SK-N-SH (cell line): ENCODE results near the gene ZFAND6. TPM values are rescaled to one million over a fixed set of nuclear protein-coding genes. Genes with fewer than 3 reads are reported as not detected.

Experiments
- CTCF ChIA-PET: fragments of 300-600, 350-600 bp; formaldehyde crosslinking; extraction: SDS; loops from one replicate; lab custom pipeline; 2021; lab: Yijun Ruan, JAX
- POLR2A ChIA-PET: fragments of 350-600 bp; sonication (Branson Sonifier 250); formaldehyde crosslinking; extraction: SDS; loops from one replicate; lab custom pipeline; 2020; ENCODE audit warnings: antibody characterized with exemption, inconsistent platforms; lab: Yijun Ruan, JAX
- DNase-seq: peaks from one replicate; pipeline ENCODE4 v3.0.0; 2012
- H2AFZ ChIP-seq: fragments of 200-600 bp; sonication (generic); 2 replicates; pipeline ENCODE4 v1.8.1; 2016; ENCODE audit warnings: antibody characterized with exemption, mild to moderate bottlenecking, low read depth
- H3F3A ChIP-seq: fragments of 200-600 bp; sonication (generic); replicated peaks from 2 replicates; pipeline ENCODE3; 2016; ENCODE audit warnings: antibody characterized with exemption, mild to moderate bottlenecking; ENCODE audit not compliant: insufficient read depth
- H3K27ac ChIP-seq, 2 experiments: fragments of 200-500 bp in 1 of 2; fragments of 200-600 bp in 1 of 2; sonication (Bioruptor generic) in 1 of 2; sonication (generic), shearing (Covaris generic) in 1 of 2; 2 replicates each; pipeline versions ENCODE4 v1.5.1 to v1.6.1; 2014 to 2016; ENCODE audit warnings: low read depth in 2 of 2, inconsistent platforms in 1 of 2, low read length in 1 of 2, mild to moderate bottlenecking in 1 of 2, mixed read lengths in 1 of 2
- H3K27me3 ChIP-seq: fragments of 200-600 bp; sonication (generic), shearing (Covaris generic); 2 replicates; pipeline ENCODE4 v1.6.1; 2016; ENCODE audit warnings: mixed run types; ENCODE audit not compliant: insufficient read depth
- H3K36me3 ChIP-seq, 2 experiments: fragments of 200-500 bp in 1 of 2; fragments of 200-600 bp in 1 of 2; sonication (Bioruptor generic) in 1 of 2; sonication (generic) in 1 of 2; replicated peaks in 1 of 2; 2 replicates each; pipeline versions ENCODE3 to v1.5.1; 2014 to 2016; ENCODE audit warnings: low read length in 1 of 2, mild to moderate bottlenecking in 1 of 2; ENCODE audit not compliant: insufficient read depth in 2 of 2, control insufficient read depth in 1 of 2
- H3K4me1 ChIP-seq, 2 experiments: fragments of 200-500 bp in 1 of 2; fragments of 200-600 bp in 1 of 2; sonication (Bioruptor generic) in 1 of 2; sonication (generic), shearing (Covaris generic) in 1 of 2; 2 replicates each; pipeline versions ENCODE4 v1.5.1 to v1.6.1; 2014 to 2016; ENCODE audit warnings: low read depth in 1 of 2, low read length in 1 of 2, mixed run types in 1 of 2; ENCODE audit not compliant: insufficient read depth in 2 of 2, control insufficient read depth in 1 of 2
- H3K4me2 ChIP-seq: fragments of 200-600 bp; sonication (generic), shearing (Covaris generic); 2 replicates; pipeline ENCODE4 v1.6.1; 2017; ENCODE audit warnings: mixed run types
- H3K4me3 ChIP-seq, 2 experiments: fragments of 200-500 bp in 1 of 2; fragments of 200-600 bp in 1 of 2; sonication (Bioruptor generic) in 1 of 2; sonication (generic), shearing (Covaris generic) in 1 of 2; 2 replicates each; pipeline versions ENCODE4 v1.5.1 to v1.8.1; 2014 to 2016; ENCODE audit warnings: low read depth in 2 of 2, inconsistent platforms in 1 of 2, low read length in 1 of 2, mild to moderate bottlenecking in 1 of 2, mixed read lengths in 1 of 2, moderate library complexity in 1 of 2
- H3K79me2 ChIP-seq: fragments of 200-600 bp; sonication (generic); 2 replicates; pipeline ENCODE4 v1.8.1; 2017; ENCODE audit warnings: mild to moderate bottlenecking; ENCODE audit not compliant: insufficient read depth
- H3K9ac ChIP-seq: fragments of 200-600 bp; sonication (generic); 2 replicates; pipeline ENCODE4 v1.6.1; 2017; ENCODE audit warnings: mixed run types
- H3K9me2 ChIP-seq: fragments of 200-600 bp; sonication (generic); 2 replicates; pipeline ENCODE4 v1.6.1; 2017; ENCODE audit warnings: mixed run types
- H3K9me3 ChIP-seq: fragments of 200-600 bp; sonication (generic); 2 replicates; pipeline ENCODE4 v1.6.1; 2017; ENCODE audit warnings: mixed run types, mild to moderate bottlenecking, moderate library complexity
- H4K20me1 ChIP-seq: fragments of 200-600 bp; sonication (generic); 2 replicates; pipeline ENCODE4 v1.6.1; 2017; ENCODE audit warnings: mild to moderate bottlenecking, mixed run types; ENCODE audit not compliant: insufficient read depth
- CHD2 ChIP-seq: fragments of 150-350 bp; IDR thresholded peaks from 2 replicates; pipeline ENCODE4 v1.6.1; 2018; ENCODE audit warnings: low read length; ENCODE audit not compliant: partially characterized antibody
- ELF1 ChIP-seq: IDR thresholded peaks from 2 replicates; pipeline ENCODE4 v1.4.0; 2012
- FOXJ3 ChIP-seq: sonication (generic); formaldehyde crosslinking; IDR thresholded peaks from 2 replicates; pipeline ENCODE4 v1.5.1; 2020; ENCODE audit warnings: mild to moderate bottlenecking, missing genetic modification reagents
- FOXM1 ChIP-seq: IDR thresholded peaks from 2 replicates; pipeline ENCODE4 v1.4.0; 2012; ENCODE audit warnings: low read depth, mild to moderate bottlenecking
- GATA2 ChIP-seq: sonication (generic); formaldehyde crosslinking; IDR thresholded peaks from 2 replicates; pipeline ENCODE4 v1.5.0; 2020; ENCODE audit warnings: mild to moderate bottlenecking, missing genetic modification reagents
- NFIC ChIP-seq: IDR thresholded peaks from 2 replicates; pipeline ENCODE4 v1.4.0; 2012; ENCODE audit warnings: borderline replicate concordance
- NRF1 ChIP-seq: IDR thresholded peaks from 2 replicates; pipeline ENCODE4 v1.6.1; 2012; ENCODE audit warnings: low read depth, mild to moderate bottlenecking, low read length
- POLR2AphosphoS5 ChIP-seq: IDR thresholded peaks from 2 replicates; pipeline ENCODE4 v1.6.1; 2012; ENCODE audit warnings: low read depth, low read length
- RAD21 ChIP-seq: IDR thresholded peaks from 2 replicates; pipeline ENCODE4 v1.6.1; 2012; ENCODE audit warnings: mild to moderate bottlenecking, low read length
- RCOR1 ChIP-seq: fragments of 150-350 bp; IDR thresholded peaks from 2 replicates; pipeline ENCODE4 v1.6.1; 2017; ENCODE audit warnings: antibody characterized with exemption, low read length
- RFX5 ChIP-seq: IDR thresholded peaks from 2 replicates; pipeline ENCODE4 v1.6.1; 2012; ENCODE audit warnings: mild to moderate bottlenecking, improper control_type of control experiment, low read length
- TAF1 ChIP-seq: IDR thresholded peaks from 2 replicates; pipeline ENCODE4 v1.6.1; 2012; ENCODE audit warnings: low read depth, mild to moderate bottlenecking, low read length, moderate library complexity, borderline replicate concordance
- TCF12 ChIP-seq: IDR thresholded peaks from 2 replicates; pipeline ENCODE4 v1.4.0; 2012
- USF1 ChIP-seq: IDR thresholded peaks from 2 replicates; pipeline ENCODE4 v1.4.0; 2012; ENCODE audit warnings: low read depth, borderline replicate concordance
- WGBS: methylation state at CpG from one replicate; pipeline ENCODE4 v1.1.6; 2017; ENCODE audit warnings: low lambda C conversion rate; 5-methylcytosine and 5-hydroxymethylcytosine counted together
- polyA plus RNA-seq, 3 experiments: library from polyadenylated mRNA; depleted of rRNA; stranded (reverse); fragments of >200 nt; gene quantifications; 2 replicates each; pipeline ENCODE4 v1.2.3, GENCODE V29; 2012
- TF ChIP-seq, protein P1 (sequence below): IDR thresholded peaks from 2 replicates; pipeline ENCODE4 v1.4.0; 2012; ENCODE audit warnings: low read depth
- TF ChIP-seq, protein P2 (sequence below): fragments of 150-350 bp; IDR thresholded peaks from 2 replicates; pipeline ENCODE4 v1.6.1; 2016; ENCODE audit warnings: mild to moderate bottlenecking, low read depth, low read length
- TF ChIP-seq, protein P3 (sequence below): IDR thresholded peaks from 2 replicates; pipeline ENCODE4; 2012

ZFAND6 gene
- polyA plus RNA-seq, 1 of the 3 experiments (the other 2 are of a cell fraction): 90.1 TPM

GRCh38 chr15:80072285-80072994 is 13.0 kb downstream of the ZFAND6 start:
- 4% methylated on average over 1 of the region's 1 CpG for WGBS
- CTCF ChIA-PET: interaction anchor here (1.2 to 1.5 kb wide), 3 partner anchors 10 to 101 kb away, joined by 3 to 5 read pairs (median 3); no protein-coding TSS in a partner anchor
- H3K9me3 ChIP-seq: 0 out of 2 replicates have a peak, but pooled peaks cover 5% of the 10 kb centered on the region
- no peaks in the 10 kb centered on the region for H3K27me3 ChIP-seq
- peak overlapping the region; percentile 49; the same call in 1 of the 2 replicates for H3K9ac ChIP-seq
- peak; percentile 73 for DNase-seq
- H3F3A ChIP-seq: peaks cover 27% of the 10 kb centered on the region
- no peaks in the 10 kb centered on the region for H3K9me2 ChIP-seq
- H3K36me3 ChIP-seq: peaks cover 0 to 3% of the 10 kb centered on the region in 2 experiments
- POLR2A ChIA-PET: interaction anchor here (0.6 kb wide), 2 partner anchors 150 to 691 kb away, joined by 3 read pairs; no protein-coding TSS in a partner anchor
- peak overlapping the region; percentile 53 for H3K4me2 ChIP-seq
- H3K79me2 ChIP-seq: peaks cover 92% of the 10 kb centered on the region
- peaks cover 16% of the 10 kb centered on the region; the same call in 1 of the 2 replicates for H4K20me1 ChIP-seq
- H3K27ac ChIP-seq: peak overlapping the region; percentile 31 to 69; a peak in 2 of 4 replicates
- H3K4me1 ChIP-seq: peaks cover 12 to 28% of the 10 kb centered on the region in 2 experiments
- H2AFZ ChIP-seq: no peak overlapping the region
- peak overlapping the region; percentile 56 to 61 for H3K4me3 ChIP-seq
- peak; percentile 51; the same call in 1 of the 2 replicates for TF ChIP-seq RFX5
- no peak for TF ChIP-seq TCF12
- TF ChIP-seq GATA2 (CRISPR knock-in tag): no peak
- peak; percentile 29; the same call in 1 of the 2 replicates for TF ChIP-seq RCOR1
- TF ChIP-seq CHD2: no peak
- TF ChIP-seq TAF1: no peak
- TF ChIP-seq ELF1: no peak
- peak; percentile 29; the same call in 1 of the 2 replicates for TF ChIP-seq POLR2AphosphoS5
- TF ChIP-seq NRF1: no peak
- no peak for TF ChIP-seq FOXM1
- TF ChIP-seq FOXJ3 (CRISPR knock-in tag): no peak
- TF ChIP-seq, protein P1, sequence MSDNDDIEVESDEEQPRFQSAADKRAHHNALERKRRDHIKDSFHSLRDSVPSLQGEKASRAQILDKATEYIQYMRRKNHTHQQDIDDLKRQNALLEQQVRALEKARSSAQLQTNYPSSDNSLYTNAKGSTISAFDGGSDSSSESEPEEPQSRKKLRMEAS: peak; percentile 6; the same call in 1 of the 2 replicates
- TF ChIP-seq, protein P2, sequence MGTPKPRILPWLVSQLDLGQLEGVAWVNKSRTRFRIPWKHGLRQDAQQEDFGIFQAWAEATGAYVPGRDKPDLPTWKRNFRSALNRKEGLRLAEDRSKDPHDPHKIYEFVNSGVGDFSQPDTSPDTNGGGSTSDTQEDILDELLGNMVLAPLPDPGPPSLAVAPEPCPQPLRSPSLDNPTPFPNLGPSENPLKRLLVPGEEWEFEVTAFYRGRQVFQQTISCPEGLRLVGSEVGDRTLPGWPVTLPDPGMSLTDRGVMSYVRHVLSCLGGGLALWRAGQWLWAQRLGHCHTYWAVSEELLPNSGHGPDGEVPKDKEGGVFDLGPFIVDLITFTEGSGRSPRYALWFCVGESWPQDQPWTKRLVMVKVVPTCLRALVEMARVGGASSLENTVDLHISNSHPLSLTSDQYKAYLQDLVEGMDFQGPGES: peak; percentile 37; the same call in 1 of the 2 replicates
- TF ChIP-seq NFIC: no peak
- no peak for TF ChIP-seq USF1
- no peak for TF ChIP-seq RAD21
- TF ChIP-seq, protein P3, sequence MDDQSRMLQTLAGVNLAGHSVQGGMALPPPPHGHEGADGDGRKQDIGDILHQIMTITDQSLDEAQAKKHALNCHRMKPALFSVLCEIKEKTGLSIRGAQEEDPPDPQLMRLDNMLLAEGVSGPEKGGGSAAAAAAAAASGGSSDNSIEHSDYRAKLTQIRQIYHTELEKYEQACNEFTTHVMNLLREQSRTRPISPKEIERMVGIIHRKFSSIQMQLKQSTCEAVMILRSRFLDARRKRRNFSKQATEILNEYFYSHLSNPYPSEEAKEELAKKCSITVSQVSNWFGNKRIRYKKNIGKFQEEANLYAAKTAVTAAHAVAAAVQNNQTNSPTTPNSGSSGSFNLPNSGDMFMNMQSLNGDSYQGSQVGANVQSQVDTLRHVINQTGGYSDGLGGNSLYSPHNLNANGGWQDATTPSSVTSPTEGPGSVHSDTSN: peak; percentile 94
